WTC11 (cell line): ENCODE measurements around the gene NAT16. TPM values are rescaled to one million over a fixed set of nuclear protein-coding genes. Genes with fewer than 3 reads are reported as not detected.

Source experiments
- ARID4B ChIP-seq: sonication (generic); formaldehyde crosslinking; IDR thresholded peaks from 2 replicates; pipeline ENCODE4 v1.8.0; 2023; ENCODE audit warnings: missing genetic modification reagents, mild to moderate bottlenecking, borderline replicate concordance
- ATF1 ChIP-seq: sonication (generic); formaldehyde crosslinking; IDR thresholded peaks from 2 replicates; pipeline ENCODE4 v1.8.1; 2023; ENCODE audit warnings: mild to moderate bottlenecking, moderate library complexity, missing genetic modification reagents
- ERG ChIP-seq: fragments of 250-450 bp; sonication (Bioruptor Pico); IDR thresholded peaks from 2 replicates; pipeline ENCODE4 v1.8.0; 2021; ENCODE audit warnings: mild to moderate bottlenecking
- ETV6 ChIP-seq: sonication (generic); formaldehyde crosslinking; IDR thresholded peaks from 2 replicates; pipeline ENCODE4 v1.8.1; 2022; ENCODE audit warnings: mild to moderate bottlenecking, missing genetic modification reagents
- FOXJ3 ChIP-seq: sonication (generic); formaldehyde crosslinking; IDR thresholded peaks from 2 replicates; pipeline ENCODE4 v1.9.0; 2021; ENCODE audit warnings: missing genetic modification reagents, mild to moderate bottlenecking, borderline replicate concordance
- GRHL2 ChIP-seq: fragments of 250-450 bp; sonication (Bioruptor Pico); IDR thresholded peaks from 2 replicates; pipeline ENCODE4 v1.8.0; 2022; ENCODE audit warnings: mild to moderate bottlenecking, moderate library complexity; ENCODE audit not compliant: insufficient replicate concordance, severe bottlenecking
- HMGA2 ChIP-seq: fragments of 250-450 bp; sonication (Bioruptor Pico); IDR thresholded peaks from 2 replicates; pipeline ENCODE4 v1.4.0; 2021; ENCODE audit warnings: mild to moderate bottlenecking, moderate library complexity
- JAZF1 ChIP-seq: fragments of 250-450 bp; sonication (Bioruptor Pico); IDR thresholded peaks from 2 replicates; pipeline ENCODE4 v1.9.0; 2021; ENCODE audit warnings: moderate library complexity, mild to moderate bottlenecking, inconsistent platforms
- NFYB ChIP-seq: sonication (generic); formaldehyde crosslinking; conservative IDR thresholded peaks from 2 replicates; pipeline ENCODE4 v1.8.0; 2022; ENCODE audit warnings: low read depth, missing genetic modification reagents
- NR1H2 ChIP-seq: sonication (generic); formaldehyde crosslinking; IDR thresholded peaks from 2 replicates; pipeline ENCODE4 v1.9.0; 2021; ENCODE audit warnings: mild to moderate bottlenecking, moderate library complexity, missing genetic modification reagents
- NR3C1 ChIP-seq: sonication (generic); formaldehyde crosslinking; conservative IDR thresholded peaks from 2 replicates; pipeline ENCODE4 v1.8.1; 2023; ENCODE audit warnings: low read depth, mild to moderate bottlenecking, missing genetic modification reagents
- PRDM15 ChIP-seq: sonication (generic); formaldehyde crosslinking; IDR thresholded peaks from 2 replicates; pipeline ENCODE4 v1.8.0; 2022; ENCODE audit warnings: missing genetic modification reagents
- RELA ChIP-seq: sonication (generic); formaldehyde crosslinking; IDR thresholded peaks from 2 replicates; pipeline ENCODE4 v1.8.1; 2022; ENCODE audit warnings: missing genetic modification reagents, mild to moderate bottlenecking, borderline replicate concordance
- SMAD3 ChIP-seq: sonication (generic); formaldehyde crosslinking; IDR thresholded peaks from 2 replicates; pipeline ENCODE4 v1.8.0; 2022; ENCODE audit warnings: missing genetic modification reagents, mild to moderate bottlenecking, borderline replicate concordance
- SOX15 ChIP-seq: fragments of 250-450 bp; sonication (Bioruptor Pico); IDR thresholded peaks from 2 replicates; pipeline ENCODE4 v1.9.0; 2021; ENCODE audit warnings: mild to moderate bottlenecking
- SP1 ChIP-seq: sonication (generic); formaldehyde crosslinking; conservative IDR thresholded peaks from 2 replicates; pipeline ENCODE4 v1.8.1; 2022; ENCODE audit warnings: missing genetic modification reagents
- TEAD1 ChIP-seq: sonication (generic); formaldehyde crosslinking; IDR thresholded peaks from 2 replicates; pipeline ENCODE4 v1.8.0; 2022; ENCODE audit warnings: mild to moderate bottlenecking, missing genetic modification reagents
- TP53 ChIP-seq: sonication (generic); formaldehyde crosslinking; IDR thresholded peaks from 2 replicates; pipeline ENCODE4 v1.8.1; 2023; ENCODE audit warnings: mild to moderate bottlenecking, missing genetic modification reagents
- USF1 ChIP-seq: sonication (generic); formaldehyde crosslinking; IDR thresholded peaks from 2 replicates; pipeline ENCODE4 v1.8.0; 2022; ENCODE audit warnings: mild to moderate bottlenecking, missing genetic modification reagents
- USF2 ChIP-seq: sonication (generic); formaldehyde crosslinking; IDR thresholded peaks from 2 replicates; pipeline ENCODE4 v1.8.1; 2023; ENCODE audit warnings: mild to moderate bottlenecking, missing genetic modification reagents, moderate library complexity
- ZBTB21 ChIP-seq: sonication (generic); formaldehyde crosslinking; IDR thresholded peaks from 2 replicates; pipeline ENCODE4 v1.8.1; 2023; ENCODE audit warnings: mild to moderate bottlenecking, missing genetic modification reagents, borderline replicate concordance
- ZBTB43 ChIP-seq: sonication (generic); formaldehyde crosslinking; IDR thresholded peaks from 2 replicates; pipeline ENCODE4 v1.8.1; 2023; ENCODE audit warnings: mild to moderate bottlenecking, missing genetic modification reagents
- ZNF219 ChIP-seq: sonication (generic); formaldehyde crosslinking; IDR thresholded peaks from 2 replicates; pipeline ENCODE4 v1.8.0; 2023; ENCODE audit warnings: missing genetic modification reagents, mild to moderate bottlenecking, borderline replicate concordance
- ZNF396 ChIP-seq: fragments of 250-450 bp; sonication (Bioruptor Pico); IDR thresholded peaks from 2 replicates; pipeline ENCODE4 v1.8.0; 2021; ENCODE audit warnings: mild to moderate bottlenecking, moderate library complexity, borderline replicate concordance
- ZNF671 ChIP-seq: fragments of 250-450 bp; sonication (Bioruptor Pico); IDR thresholded peaks from 2 replicates; pipeline ENCODE4 v1.8.0; 2021; ENCODE audit warnings: mild to moderate bottlenecking
- ZSCAN18 ChIP-seq: fragments of 250-450 bp; sonication (Bioruptor Pico); IDR thresholded peaks from 2 replicates; pipeline ENCODE4 v2.1.2; 2022; ENCODE audit warnings: mild to moderate bottlenecking, moderate library complexity
- total RNA-seq: library from RNA; stranded (reverse); gene quantifications from 3 replicates; pipeline ENCODE4 v1.2.3, GENCODE V29; 2021

Gene NAT16
- total RNA-seq, 1 experiment from 2014 or later = 0.39 TPM

- TF ChIP-seq ETV6 (CRISPR knock-in tag) (peak; percentile 95), JAZF1 (CRISPR knock-in tag) (no peak), GRHL2 (no peak), ZBTB43 (CRISPR knock-in tag) (peak; percentile 76), NR3C1 (CRISPR knock-in tag) (no peak), FOXJ3 (CRISPR knock-in tag) (no peak), ZNF219 (CRISPR knock-in tag) (no peak), ZNF671 (CRISPR knock-in tag) (no peak), RELA (CRISPR knock-in tag) (no peak), SMAD3 (CRISPR knock-in tag) (peak; percentile 28; the same call in 1 of the 2 replicates), NFYB (CRISPR knock-in tag) (no peak), HMGA2 (no peak), ZSCAN18 (CRISPR knock-in tag) (no peak), TEAD1 (CRISPR knock-in tag) (peak; percentile 90), USF1 (CRISPR knock-in tag) (0 out of 2 replicates have a peak, but pooled peaks have one; percentile 48), PRDM15 (CRISPR knock-in tag) (0 out of 2 replicates have a peak, but pooled peaks have one; percentile 10), SOX15 (CRISPR knock-in tag) (no peak), ZNF396 (CRISPR knock-in tag) (peak; percentile 67; the same call in 1 of the 2 replicates), USF2 (CRISPR knock-in tag) (no peak), ERG (CRISPR knock-in tag) (no peak), TP53 (CRISPR knock-in tag) (peak; percentile 93), ZBTB21 (peak; percentile 76; the same call in 1 of the 2 replicates), ATF1 (CRISPR knock-in tag) (no peak), NR1H2 (CRISPR knock-in tag) (no peak), SP1 (CRISPR knock-in tag) (peak; percentile 91), ARID4B (CRISPR knock-in tag) (peak; percentile 60; the same call in 1 of the 2 replicates)
Observed at GRCh38 chr7:101153969-101154692, 26.0 kb downstream of the NAT16 start, which contains the start of gene AP1S1 (continued).
